GM19324 (cell line): ENCODE measurements around the gene MCU.
"Not testable (repeated sequence)": the region's sequence is repeated elsewhere in the genome, so short reads cannot be mapped to it uniquely, and the experiment has no call there.

Experiments used
- ATAC-seq: cut with Tn5 transposase; IDR thresholded peaks from one replicate; pipeline ENCODE4 v1.9.1; 2021; ENCODE audit warnings: mild to moderate bottlenecking, moderate library complexity; ENCODE audit not compliant: unreplicated experiment, low FRiP score

Gene MCU

DNA sequence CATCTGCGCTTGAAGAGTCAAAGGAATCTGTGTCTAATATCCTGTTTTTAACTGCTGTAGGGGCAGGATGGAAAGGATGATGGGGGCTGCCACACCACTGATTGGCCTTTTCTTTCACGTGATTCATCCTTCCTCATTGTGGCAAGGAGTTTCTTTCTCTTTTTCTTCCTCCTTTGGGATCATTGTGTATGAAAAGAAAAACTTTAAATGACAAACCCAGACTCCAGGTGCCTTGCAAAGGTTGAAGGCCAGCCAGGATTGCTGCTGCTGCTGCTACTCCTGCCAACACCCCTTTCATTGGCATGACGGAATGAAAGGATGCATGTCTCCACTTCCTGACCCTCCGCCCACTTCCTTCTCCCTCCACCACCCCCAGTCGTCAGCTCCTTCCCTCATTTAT lies 195.1 kb downstream of the MCU start:
- ATAC-seq, result no peak

- ATAC-seq, result no peak
Measured at GRCh38 chr10:72888151-72888638, 196.3 kb downstream of the MCU start.

DNA sequence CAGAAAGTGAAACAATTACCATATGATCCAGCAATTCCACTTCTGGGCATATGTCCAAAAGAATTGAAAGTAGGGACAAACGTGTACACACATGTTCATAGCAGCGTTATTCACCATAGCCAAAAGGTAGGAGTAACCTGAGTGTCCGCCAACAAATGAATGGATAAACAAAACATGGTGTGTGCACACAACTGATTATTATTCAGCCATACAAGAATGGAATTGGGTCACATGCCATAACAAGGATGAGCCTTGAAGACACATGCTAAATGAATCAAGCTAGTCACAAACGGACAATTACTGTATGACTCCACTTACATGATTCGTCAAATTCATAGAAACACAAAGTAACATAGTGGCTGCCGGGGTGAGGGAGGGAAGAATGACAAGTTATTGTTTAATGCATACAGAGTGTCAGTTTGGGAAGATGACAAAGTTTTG lies 197.5 kb downstream of the MCU start:
- no peak for ATAC-seq

DNA sequence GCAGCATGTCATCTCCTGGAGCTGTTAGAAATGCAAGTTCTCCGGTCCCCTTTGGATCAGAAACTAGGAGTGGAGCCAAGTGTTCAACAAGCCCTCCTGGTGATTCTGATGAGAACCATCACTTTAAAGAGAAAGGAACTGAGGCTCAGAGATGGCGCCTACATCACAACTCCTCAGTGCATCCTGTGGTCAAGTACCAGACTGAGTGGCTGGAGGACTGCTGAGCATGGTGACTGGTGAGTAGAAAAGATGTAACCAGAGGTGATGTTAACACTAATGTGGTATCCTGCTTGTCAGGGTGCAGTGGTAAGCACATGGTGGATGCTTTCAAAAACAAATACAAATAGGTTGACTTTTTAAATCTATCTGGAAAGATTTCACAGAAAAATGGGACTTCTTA lies 198.1 kb downstream of the MCU start:
- ATAC-seq, result no peak

DNA sequence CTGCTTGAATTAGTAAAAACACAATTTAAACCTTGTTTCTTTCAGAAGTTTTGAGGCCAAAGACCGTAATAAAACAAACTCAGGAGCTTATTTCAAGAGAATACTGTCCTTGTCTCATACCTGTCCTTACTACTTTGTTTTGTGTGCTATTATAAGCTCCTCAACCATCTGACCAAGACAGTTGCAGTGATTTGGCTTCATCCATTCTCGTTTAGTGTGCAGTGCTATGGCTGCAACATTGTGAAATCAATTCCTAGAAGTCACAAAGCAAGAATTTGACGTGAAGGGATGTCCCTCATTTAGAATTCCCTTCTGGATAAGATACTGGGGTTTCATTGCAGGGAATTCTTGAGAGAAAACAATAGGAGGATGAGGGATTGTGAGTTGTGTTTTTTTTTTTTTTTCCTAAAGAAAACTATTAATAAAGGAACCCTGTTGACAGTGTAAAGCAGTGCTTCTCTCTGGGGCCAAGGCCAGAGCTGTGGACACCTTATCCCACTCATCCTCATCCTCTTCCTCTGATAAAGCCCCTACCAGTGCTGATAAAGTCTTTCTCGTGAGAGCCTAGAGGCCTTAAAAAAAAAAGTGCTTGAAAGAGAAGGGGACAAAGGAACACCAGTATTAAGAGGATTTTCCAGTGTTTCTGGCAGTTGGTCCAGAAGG lies 201.3 kb downstream of the MCU start, which contains the start of gene OIT3:
Gene OIT3, plus strand, starts transcription at position 604 of the 663 bp plus-strand sequence. CDS start 60 bp downstream, outside the sequence.
- ATAC-seq, result no peak

- no peak for ATAC-seq
Measured at GRCh38 chr10:72895236-72895850, 203.4 kb downstream of the MCU start.

GRCh38 chr10:72898616-72899015 lies 206.7 kb downstream of the MCU start:
- no peak for ATAC-seq

- ATAC-seq, result no peak
Measured at GRCh38 chr10:72899545-72899944, 207.6 kb downstream of the MCU start.

- not testable (repeated sequence) for ATAC-seq
Measured at GRCh38 chr10:72903941-72904446, 212.1 kb downstream of the MCU start.

GRCh38 chr10:72904806-72905205 lies 212.9 kb downstream of the MCU start:
- no peak for ATAC-seq

DNA sequence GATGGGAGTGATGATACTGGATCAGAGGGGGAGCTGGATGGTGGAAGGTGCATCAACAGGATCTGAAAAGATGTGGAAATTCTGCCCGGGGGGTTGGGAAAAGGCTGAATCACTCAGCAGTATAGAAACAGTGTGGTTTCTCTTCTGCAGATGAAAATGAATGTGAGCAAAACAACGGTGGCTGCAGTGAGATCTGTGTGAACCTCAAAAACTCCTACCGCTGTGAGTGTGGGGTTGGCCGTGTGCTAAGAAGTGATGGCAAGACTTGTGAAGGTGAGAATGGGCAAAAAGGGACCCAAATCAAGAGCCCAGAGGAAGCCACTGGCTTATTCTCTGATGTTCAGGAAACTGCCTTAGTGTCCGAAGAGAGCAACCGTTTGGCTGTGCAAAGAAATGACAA lies 214.5 kb downstream of the MCU start:
- ATAC-seq, result no peak

DNA sequence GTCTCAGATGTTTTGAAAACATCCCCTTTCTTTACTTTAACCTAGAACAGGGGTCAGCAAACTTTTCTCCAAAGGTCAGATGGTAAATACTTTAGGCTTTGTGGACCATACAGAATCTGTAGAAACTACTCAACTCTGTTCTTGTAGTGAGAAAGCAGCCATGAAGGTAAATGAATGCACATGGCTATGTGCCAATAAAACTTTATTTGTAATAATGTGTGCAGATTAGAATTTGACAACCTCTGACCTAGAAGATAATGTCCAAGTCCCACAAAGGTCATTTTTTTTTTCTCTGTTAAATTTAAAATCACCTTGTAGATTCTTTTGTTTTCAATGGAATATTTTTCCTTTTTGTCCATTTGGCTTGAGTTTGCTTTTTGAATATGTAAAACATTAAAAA lies 218.8 kb downstream of the MCU start:
- ATAC-seq, result no peak

GRCh38 chr10:72911758-72912157 lies 219.8 kb downstream of the MCU start:
- no peak for ATAC-seq

GRCh38 chr10:72912736-72913135 lies 220.8 kb downstream of the MCU start:
- ATAC-seq, result no peak

GRCh38 chr10:72913287-72913686 lies 221.3 kb downstream of the MCU start:
- ATAC-seq, result no peak

DNA sequence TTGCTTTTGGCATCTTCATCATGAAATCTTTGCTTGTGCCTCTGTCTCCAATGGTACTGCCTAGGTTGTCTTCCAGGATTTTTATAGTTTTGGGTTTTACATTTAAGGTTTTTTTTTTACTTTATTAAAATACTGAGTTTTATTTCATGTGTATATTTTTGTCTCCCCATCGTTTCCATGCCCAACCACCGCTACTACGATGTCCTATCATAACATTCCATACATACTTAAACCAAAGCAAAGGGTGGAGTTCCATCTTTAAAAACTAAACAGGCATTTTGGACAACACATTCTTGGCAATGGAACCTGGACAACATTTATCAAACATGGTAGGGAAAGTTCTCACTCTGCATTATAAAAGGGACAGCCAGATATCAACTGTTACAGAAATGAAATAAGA lies 225.3 kb downstream of the MCU start:
- not testable (repeated sequence) for ATAC-seq

DNA sequence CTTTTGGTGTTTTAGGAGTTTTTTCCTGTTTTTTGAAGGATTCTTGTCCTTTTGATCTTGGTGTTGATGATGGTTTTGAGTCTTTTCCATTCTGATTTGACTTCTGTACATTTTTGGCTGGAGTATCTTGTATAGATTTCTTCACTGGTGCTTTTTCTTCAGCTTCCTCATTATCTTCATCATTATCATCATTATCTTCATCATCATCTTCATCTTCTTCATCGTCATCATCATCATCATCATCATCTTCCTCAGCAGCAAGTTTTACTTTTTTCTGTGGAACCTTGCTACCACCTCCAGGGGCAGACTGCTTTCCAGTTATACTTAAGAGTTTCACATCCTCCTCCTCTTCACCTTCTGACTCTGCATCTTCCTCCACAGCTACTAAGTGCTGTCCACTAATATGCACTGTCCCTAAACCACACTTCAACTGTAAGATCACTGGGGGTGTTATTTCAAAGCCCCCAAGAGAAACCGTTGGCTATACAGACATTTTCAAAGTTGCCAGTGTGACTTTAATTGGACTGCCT lies 225.9 kb downstream of the MCU start:
- not testable (repeated sequence) for ATAC-seq

DNA sequence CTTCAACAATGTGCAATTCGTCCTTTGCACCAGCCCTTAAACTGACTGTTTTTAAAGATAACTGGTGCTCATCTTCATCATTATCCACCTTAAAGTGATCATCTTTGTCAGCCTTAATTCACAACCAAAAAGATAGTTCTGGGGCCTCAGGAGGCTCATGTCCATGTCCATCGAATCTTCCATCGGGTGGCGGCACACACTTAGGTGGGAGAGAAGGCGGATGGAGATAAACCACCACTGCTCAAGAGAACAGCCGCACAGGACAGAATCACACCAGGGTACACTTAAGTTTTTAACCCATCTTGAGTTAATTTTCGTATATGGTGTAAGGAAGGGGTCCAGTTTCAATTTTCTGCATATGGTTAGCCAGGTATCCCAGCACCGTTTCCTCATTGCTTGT lies 226.4 kb downstream of the MCU start:
- ATAC-seq, result no peak

- not testable (repeated sequence) for ATAC-seq
Measured at GRCh38 chr10:72921147-72921683, 229.3 kb downstream of the MCU start.

- ATAC-seq, result no peak
Measured at GRCh38 chr10:72924351-72924750, 232.4 kb downstream of the MCU start.

DNA sequence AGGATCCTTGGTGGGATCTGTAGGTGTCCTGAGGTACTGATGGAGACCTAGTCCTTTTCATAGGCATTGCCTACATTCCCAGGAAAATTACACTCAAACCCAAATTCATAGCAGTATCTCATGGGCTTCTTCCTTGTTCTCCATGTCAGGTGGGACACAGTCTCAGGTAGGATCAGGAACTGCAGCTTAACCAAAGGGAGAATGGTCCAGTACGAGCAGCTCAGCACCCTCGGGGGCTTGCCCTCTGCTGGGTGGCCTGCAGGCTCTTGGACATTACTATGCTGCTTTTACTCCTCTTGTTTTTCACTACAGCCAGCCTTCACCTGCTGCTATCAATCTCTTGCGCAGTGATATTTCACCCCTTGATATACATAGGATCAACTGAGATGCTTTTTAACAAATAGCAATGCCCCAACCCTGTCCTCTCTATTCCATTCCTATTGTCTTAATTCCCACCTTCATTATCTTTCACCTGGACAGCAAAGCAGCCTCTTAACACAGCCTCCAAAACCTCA lies 234.1 kb downstream of the MCU start:
- ATAC-seq, result no peak
